Mammary epithelial cell (primary cell): ENCODE results near the gene RGS19.

Experiments
- CTCF ChIP-seq, 2 donors: IDR thresholded peaks in 1 of 2; conservative IDR thresholded peaks in 1 of 2; 2 replicates each; pipeline ENCODE4 v1.5.1; 2011 to 2012; ENCODE audit warnings: inconsistent platforms in 2 of 2, low read length in 2 of 2, mild to moderate bottlenecking in 2 of 2, control low read depth in 1 of 2, low read depth in 1 of 2; ENCODE audit not compliant: insufficient read depth in 1 of 2; ENCODE audit errors: extremely low read depth in 1 of 2
- EZH2 ChIP-seq: IDR thresholded peaks from 2 replicates; pipeline ENCODE4 v1.6.1; 2012; ENCODE audit warnings: low read length, inconsistent platforms, borderline replicate concordance

DNA sequence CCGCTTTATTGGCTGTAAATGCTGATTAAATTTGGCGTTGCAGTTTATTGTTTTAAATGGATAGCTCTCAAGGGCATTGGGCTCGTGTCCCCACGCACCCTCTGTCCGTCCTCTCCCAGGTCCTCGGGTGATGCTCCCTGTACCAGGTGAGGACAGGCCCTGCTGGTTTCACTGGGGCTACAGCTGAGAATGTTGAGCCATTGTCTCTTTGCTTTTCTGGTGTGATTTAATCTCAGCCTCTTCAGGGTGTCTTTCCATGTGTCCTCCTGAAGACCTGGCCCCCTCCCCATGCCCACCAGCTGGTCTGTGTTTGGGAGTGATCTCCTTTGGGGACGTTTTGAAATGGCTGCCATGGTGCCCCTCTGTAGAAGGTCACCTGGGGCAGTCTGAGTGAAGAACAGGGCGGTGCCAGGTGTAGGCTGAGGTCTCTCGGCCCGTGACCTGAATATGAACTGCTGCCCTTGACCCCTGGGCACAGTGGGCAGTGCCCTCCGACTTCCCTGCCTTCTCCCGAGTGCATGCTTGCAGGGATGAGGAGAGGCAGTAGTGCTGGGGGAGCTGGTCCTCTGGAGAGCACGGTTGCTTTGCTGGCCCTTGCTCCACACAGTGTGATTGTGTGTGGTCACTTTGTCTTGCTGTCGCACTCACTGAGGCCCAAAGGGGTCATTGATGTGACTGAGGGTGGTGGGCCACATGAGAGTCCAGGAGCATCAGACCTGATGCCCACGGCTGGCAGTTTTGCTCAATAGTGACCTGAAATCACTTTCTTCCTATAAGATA lies 55.8 kb downstream of the RGS19 start:
- TF ChIP-seq CTCF (conservative IDR thresholded peaks at IDR 0.05 in 1 of 2, IDR thresholded peaks at IDR 0.05 in 1 of 2; ENCODE audit: extremely low read depth in 1 of 2, insufficient read depth in 1 of 2, low read depth in 1 of 2, low read length in 2 of 2), result no peak
- TF ChIP-seq EZH2, result no peak
